DOHH2 (cell line): ENCODE results near the gene CBX7.

Experiments
- H3F3A ChIP-seq: fragments of 200-600 bp; sonication (generic), shearing (Covaris generic); 2 replicates; pipeline ENCODE4 v1.6.0; 2016; ENCODE audit warnings: antibody characterized with exemption, mild to moderate bottlenecking; ENCODE audit not compliant: control insufficient read depth, insufficient read depth
- H3K27ac ChIP-seq: fragments of 200-600 bp; sonication (generic); 2 replicates; pipeline ENCODE4 v1.5.1; 2014; ENCODE audit warnings: low read depth, mild to moderate bottlenecking, low read length, moderate library complexity
- H3K27me3 ChIP-seq: fragments of 200-600 bp; sonication (generic); 2 replicates; pipeline ENCODE4 v1.6.1; 2014; ENCODE audit warnings: mild to moderate bottlenecking, low read length, mixed read lengths; ENCODE audit not compliant: control insufficient read depth
- H3K36me3 ChIP-seq: fragments of 200-600 bp; sonication (generic); 2 replicates; pipeline ENCODE4 v1.6.1; 2014; ENCODE audit warnings: mild to moderate bottlenecking, low read length, moderate library complexity, mixed read lengths; ENCODE audit not compliant: control insufficient read depth
- H3K4me1 ChIP-seq: fragments of 200-600 bp; sonication (generic); 2 replicates; pipeline ENCODE4 v1.6.1; 2014; ENCODE audit warnings: mild to moderate bottlenecking, low read length, mixed read lengths; ENCODE audit not compliant: control insufficient read depth
- H3K4me2 ChIP-seq: fragments of 200-600 bp; sonication (generic); 2 replicates; pipeline ENCODE4 v1.6.0; 2014; ENCODE audit warnings: mild to moderate bottlenecking, low read length, moderate library complexity
- H3K4me3 ChIP-seq: fragments of 200-600 bp; sonication (generic); 2 replicates; pipeline ENCODE4 v1.5.1; 2014; ENCODE audit warnings: mild to moderate bottlenecking, low read length, mixed read lengths
- H3K79me2 ChIP-seq: fragments of 200-600 bp; sonication (generic); 2 replicates; pipeline ENCODE4 v1.6.1; 2014; ENCODE audit warnings: mild to moderate bottlenecking, low read length, mixed read lengths; ENCODE audit not compliant: control insufficient read depth
- H3K9me2 ChIP-seq: fragments of 200-600 bp; sonication (generic); replicated peaks from 2 replicates; pipeline ENCODE4 v1.6.1; 2014; ENCODE audit warnings: mild to moderate bottlenecking, low read length, mixed read lengths; ENCODE audit not compliant: control insufficient read depth
- H3K9me3 ChIP-seq: fragments of 200-600 bp; sonication (generic); 2 replicates; pipeline ENCODE4 v1.6.1; 2014; ENCODE audit warnings: antibody characterized with exemption, low read length, mixed read lengths; ENCODE audit not compliant: control insufficient read depth, insufficient read depth
- H4K20me1 ChIP-seq: fragments of 200-600 bp; sonication (generic); 2 replicates; pipeline ENCODE4 v1.6.0; 2014; ENCODE audit warnings: low read depth, mild to moderate bottlenecking, antibody characterized with exemption, low read length, moderate library complexity; ENCODE audit not compliant: control insufficient read depth, insufficient read depth
- CTCF ChIP-seq: fragments of 200-600 bp; sonication (generic); IDR thresholded peaks from one replicate; pipeline ENCODE4 v1.5.1; 2014; ENCODE audit warnings: antibody characterized with exemption, mild to moderate bottlenecking, low read depth, low read length; ENCODE audit not compliant: poor library complexity, severe bottlenecking
- EZH2phosphoT487 ChIP-seq: fragments of 200-600 bp; sonication (generic); IDR thresholded peaks from 2 replicates; pipeline ENCODE4 v1.6.1; 2017; ENCODE audit warnings: borderline replicate concordance, mild to moderate bottlenecking, antibody characterized with exemption, low read length, moderate library complexity, mixed read lengths

Gene CBX7

DNA sequence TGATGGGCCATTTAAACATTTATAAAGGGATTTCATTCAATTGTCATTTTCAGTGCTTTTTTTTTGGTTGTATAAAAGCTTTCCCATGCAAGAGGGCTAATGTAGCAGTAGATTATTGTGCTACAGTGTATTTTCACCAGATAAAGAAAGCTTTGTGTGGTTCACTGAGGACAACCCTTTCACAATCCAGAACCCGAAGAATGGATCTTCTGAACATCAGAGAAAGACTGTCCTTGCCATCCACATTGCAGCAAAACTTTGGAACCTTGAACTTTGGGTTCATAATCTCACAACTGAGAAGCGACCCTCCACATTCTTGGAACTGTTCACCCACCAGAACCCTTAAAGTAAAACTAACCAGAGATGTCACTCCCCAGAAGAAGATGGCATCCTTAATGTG, 46.2 kb downstream of the CBX7 start:
- Histone ChIP-seq H4K20me1 (no peaks in the 10 kb centered on the region), H3F3A (no peaks in the 10 kb centered on the region), H3K79me2 (no peaks in the 10 kb centered on the region), H3K9me3 (no peaks in the 10 kb centered on the region), H3K27me3 (no peaks in the 10 kb centered on the region), H3K36me3 (no peaks in the 10 kb centered on the region), H3K27ac (no peak overlapping the region), H3K9me2 (no peaks in the 10 kb centered on the region), H3K4me2 (no peak overlapping the region), H3K4me3 (no peak overlapping the region), H3K4me1 (peaks cover 9% of the 10 kb centered on the region)
- no peak for TF ChIP-seq EZH2phosphoT487
- TF ChIP-seq CTCF: no peak

DNA sequence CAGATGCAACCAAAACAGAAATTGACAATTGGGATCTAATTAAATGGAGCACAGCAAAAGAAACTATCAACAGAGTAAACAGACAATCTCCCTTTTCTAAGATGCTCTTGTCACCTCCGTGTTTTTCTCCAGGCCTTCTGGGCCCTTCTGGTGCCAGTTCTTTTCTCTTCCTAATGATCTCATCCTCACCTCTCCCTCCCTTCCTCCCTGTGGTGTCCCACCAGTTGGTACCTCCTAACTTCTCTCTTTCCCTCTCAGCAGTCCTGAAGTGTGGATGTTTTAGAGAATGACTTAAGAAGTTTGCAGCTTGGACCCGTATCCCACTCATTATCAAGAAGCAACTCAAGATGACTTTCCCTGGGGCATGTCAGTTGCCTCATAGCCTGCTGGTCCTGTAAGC, 49.0 kb downstream of the CBX7 start:
- TF ChIP-seq CTCF (no peak), EZH2phosphoT487 (no peak)
- Histone ChIP-seq H3K9me3 (no peaks in the 10 kb centered on the region), H4K20me1 (no peaks in the 10 kb centered on the region), H3K4me1 (peaks cover 13% of the 10 kb centered on the region), H3K27me3 (no peaks in the 10 kb centered on the region), H3K9me2 (no peaks in the 10 kb centered on the region), H3K79me2 (no peaks in the 10 kb centered on the region), H3K4me3 (no peak overlapping the region), H3K27ac (no peak overlapping the region), H3F3A (no peaks in the 10 kb centered on the region), H3K4me2 (no peak overlapping the region), H3K36me3 (no peaks in the 10 kb centered on the region)

DNA sequence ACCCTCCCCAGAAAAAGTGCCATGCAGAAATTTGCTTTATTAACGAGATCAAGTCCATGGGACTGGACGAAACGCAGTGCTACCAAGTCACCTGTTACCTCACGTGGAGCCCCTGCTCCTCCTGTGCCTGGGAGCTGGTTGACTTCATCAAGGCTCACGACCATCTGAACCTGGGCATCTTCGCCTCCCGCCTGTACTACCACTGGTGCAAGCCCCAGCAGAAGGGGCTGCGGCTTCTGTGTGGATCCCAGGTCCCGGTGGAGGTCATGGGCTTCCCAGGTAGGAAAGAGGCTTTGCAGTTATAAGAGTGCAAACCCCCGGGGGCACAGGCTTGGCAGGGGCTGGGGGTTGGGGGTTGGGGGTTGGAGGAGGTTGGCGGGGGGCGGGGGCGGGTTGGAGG, 51.3 kb downstream of the CBX7 start:
- Histone ChIP-seq H3K9me3 (no peaks in the 10 kb centered on the region), H3K9me2 (no peaks in the 10 kb centered on the region)

DNA sequence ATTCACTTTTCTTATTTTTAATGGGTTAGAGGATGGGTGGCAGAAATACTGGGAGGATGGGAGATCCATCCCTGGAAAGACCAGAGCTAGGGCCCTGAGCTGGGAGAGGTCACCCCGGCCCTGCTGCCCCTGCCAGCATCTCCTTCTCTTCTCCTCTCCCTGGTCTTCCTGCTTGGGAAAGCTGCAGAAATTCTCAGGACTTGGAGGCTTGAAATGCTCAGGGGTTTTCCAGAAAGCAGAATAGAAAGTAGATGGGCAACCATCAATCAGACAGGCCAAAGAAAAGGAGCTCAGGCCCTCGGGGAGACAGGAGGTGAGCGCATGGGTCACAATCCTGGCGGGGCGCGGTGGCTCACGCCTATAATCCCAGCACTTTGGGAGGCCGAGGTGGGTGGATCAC, 53.9 kb downstream of the CBX7 start:
- no peak overlapping the region for H3K4me2 ChIP-seq
- 0 out of 2 replicates have a peak, but pooled peaks cover 2% of the 10 kb centered on the region for H3F3A ChIP-seq
- no peaks in the 10 kb centered on the region for H3K9me2 ChIP-seq
- no peak for TF ChIP-seq CTCF
- no peak for TF ChIP-seq EZH2phosphoT487
- H3K36me3 ChIP-seq: no peaks in the 10 kb centered on the region
- peaks cover 30% of the 10 kb centered on the region for H3K4me1 ChIP-seq
- no peaks in the 10 kb centered on the region for H4K20me1 ChIP-seq
- H3K27ac ChIP-seq: no peak overlapping the region
- no peaks in the 10 kb centered on the region for H3K27me3 ChIP-seq
- no peak overlapping the region for H3K4me3 ChIP-seq
- no peaks in the 10 kb centered on the region for H3K9me3 ChIP-seq
- no peaks in the 10 kb centered on the region for H3K79me2 ChIP-seq

More for the DNA sequence above, 51.3 kb downstream of the CBX7 start:
- Histone ChIP-seq H3K4me3 (no peak overlapping the region), H3K79me2 (no peaks in the 10 kb centered on the region), H3F3A (0 out of 2 replicates have a peak, but pooled peaks cover 2% of the 10 kb centered on the region), H3K4me2 (no peak overlapping the region), H3K27me3 (no peaks in the 10 kb centered on the region), H4K20me1 (no peaks in the 10 kb centered on the region), H3K4me1 (peaks cover 30% of the 10 kb centered on the region), H3K36me3 (no peaks in the 10 kb centered on the region), H3K27ac (no peak overlapping the region)
- no peak for TF ChIP-seq EZH2phosphoT487
